SK-N-SH (cell line): ENCODE data around the gene DUSP1.

Experiments used
- CTCF ChIP-seq: fragments of 200-600 bp; sonication (generic); IDR thresholded peaks from 2 replicates; pipeline ENCODE4 v1.6.1; 2017; ENCODE audit warnings: antibody characterized with exemption, mild to moderate bottlenecking, moderate library complexity
- MXI1 ChIP-seq: IDR thresholded peaks from 2 replicates; pipeline ENCODE4 v1.6.1; 2012; ENCODE audit warnings: mild to moderate bottlenecking, low read depth, low read length, improper control_type of control experiment
- POLR2AphosphoS5 ChIP-seq: IDR thresholded peaks from 2 replicates; pipeline ENCODE4 v1.6.1; 2012; ENCODE audit warnings: low read depth, low read length

- no peak for TF ChIP-seq CTCF
- no peak for TF ChIP-seq POLR2AphosphoS5
- TF ChIP-seq MXI1 = no peak
These were observed 14.1 kb downstream of the DUSP1 start for GRCh38 chr5:172756764-172757393.
